GM18861 (cell line): ENCODE results near the gene OR1L4.

Experiments
- ATAC-seq: cut with Tn5 transposase; IDR thresholded peaks from one replicate; pipeline ENCODE4 v1.9.1; 2021; ENCODE audit not compliant: unreplicated experiment

OR1L4 gene, protein sequence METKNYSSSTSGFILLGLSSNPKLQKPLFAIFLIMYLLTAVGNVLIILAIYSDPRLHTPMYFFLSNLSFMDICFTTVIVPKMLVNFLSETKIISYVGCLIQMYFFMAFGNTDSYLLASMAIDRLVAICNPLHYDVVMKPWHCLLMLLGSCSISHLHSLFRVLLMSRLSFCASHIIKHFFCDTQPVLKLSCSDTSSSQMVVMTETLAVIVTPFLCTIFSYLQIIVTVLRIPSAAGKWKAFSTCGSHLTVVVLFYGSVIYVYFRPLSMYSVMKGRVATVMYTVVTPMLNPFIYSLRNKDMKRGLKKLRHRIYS

DNA sequence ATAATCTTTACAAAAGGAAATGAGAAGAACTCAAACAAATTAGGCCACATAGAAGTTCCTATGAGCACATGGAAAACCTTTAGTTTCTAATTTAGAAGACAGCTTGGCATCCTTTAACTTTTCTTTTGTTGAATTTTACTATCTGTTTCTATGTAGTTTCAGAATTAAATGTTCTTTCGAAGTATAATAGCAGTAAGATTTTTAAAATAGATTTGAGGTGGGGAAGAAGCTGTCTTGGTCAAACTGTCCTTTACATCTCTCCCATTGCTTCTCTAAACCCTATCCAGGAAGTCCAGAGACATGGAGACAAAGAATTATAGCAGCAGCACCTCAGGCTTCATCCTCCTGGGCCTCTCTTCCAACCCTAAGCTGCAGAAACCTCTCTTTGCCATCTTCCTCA is at the start of gene OR1L4:
OR1L4 (plus strand) TSS at position 301 of the 400 bp plus-strand sequence; CDS start at position 301, 0 bp downstream.
- no peak for ATAC-seq

DNA sequence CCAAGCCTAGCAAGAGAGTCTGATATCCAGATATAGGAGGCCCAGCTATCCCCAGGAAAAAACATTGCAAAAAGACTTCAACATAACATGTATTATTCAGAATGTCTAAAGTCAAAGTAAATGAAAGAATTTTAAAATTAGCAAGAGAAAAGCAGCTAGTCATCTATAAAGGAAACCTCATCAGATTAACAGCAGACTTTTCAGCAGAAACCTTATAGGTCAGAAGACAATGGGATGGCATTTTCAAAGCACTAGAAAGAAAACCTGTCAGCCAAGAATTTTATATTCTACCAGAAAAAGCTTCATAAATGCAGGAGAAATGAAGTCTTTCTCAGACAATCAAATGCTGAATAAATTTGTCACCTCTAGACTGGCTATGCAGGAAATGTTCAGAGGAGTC is 38.9 kb upstream of the OR1L4 start:
- no peak for ATAC-seq

DNA sequence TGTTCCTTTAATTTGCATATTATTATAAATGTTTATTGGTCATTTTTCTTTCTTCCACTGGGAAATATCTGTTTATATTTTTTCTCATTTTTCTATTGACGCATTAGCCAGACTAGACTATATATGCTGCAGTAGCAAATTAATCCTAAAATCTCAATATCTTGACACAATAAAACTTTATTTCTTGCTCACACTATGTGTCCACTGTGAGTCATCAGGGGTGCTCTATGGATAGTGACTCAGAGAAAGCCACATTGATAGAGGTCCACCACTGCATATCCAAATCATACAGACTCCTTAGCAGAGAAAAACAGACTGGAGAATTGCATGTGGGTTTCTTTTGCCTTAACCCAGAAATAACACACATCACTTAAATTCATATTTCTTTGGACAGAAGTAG is 28.1 kb upstream of the OR1L4 start:
- ATAC-seq, result no peak

DNA sequence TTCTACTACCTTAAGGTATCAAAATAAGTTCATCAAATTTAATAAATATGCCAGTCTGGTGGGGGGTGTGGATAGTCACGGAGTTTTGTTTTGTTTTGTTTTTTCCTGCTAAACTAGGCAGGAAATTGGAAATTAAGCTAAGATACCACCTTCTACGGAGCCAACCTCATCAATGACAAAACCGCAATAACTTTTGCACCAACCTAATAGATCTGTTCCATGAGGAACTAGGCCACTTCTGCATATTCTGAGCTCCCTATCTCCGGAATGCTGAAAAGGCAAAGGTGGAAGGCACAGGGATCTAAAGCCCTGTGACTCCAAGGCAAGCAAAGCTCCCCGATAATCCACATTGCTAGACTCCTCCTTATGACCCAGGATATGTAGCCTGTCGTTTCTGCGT is 5.8 kb upstream of the OR1L4 start:
- ATAC-seq, result no peak

DNA sequence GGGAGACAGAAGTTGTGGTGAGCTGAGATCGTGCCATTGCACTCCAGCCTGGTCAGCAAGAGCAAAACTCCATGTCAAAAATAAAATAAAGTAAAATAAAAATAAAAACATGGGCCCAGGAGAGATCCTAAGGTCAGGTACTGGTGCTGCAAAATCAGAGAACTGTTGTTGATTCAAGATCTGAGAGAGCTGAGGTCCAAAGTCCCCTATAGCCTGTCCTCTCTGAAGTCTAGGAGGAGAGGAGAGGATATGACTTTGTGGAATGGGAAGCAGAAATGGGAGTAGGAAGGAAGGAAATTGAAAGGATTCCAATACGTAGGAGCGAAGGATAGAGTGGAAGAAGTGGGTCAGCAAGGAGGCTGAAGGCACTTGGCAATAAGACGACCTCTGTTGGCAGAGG is 4.6 kb upstream of the OR1L4 start:
- no peak for ATAC-seq

DNA sequence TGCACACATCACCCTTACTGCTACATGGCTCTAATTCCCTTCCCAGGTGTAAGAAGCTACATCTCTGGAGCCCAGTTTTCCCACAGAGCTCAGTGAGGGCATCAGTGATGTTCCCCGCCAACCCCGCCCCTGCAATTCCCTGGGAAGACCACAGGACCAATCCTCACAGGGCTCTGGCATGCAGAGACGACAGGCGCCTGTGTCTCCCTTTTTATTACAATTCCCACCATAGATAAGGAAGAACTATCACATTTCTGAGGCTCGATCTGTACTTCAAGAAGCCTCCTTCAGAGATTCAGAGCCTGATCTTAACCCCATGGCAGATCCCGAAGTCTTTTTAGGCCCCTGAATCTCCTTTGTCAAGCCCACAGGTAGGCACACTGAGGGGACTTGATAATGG is 18.2 kb downstream of the OR1L4 start, which contains the start of gene OR1L6:
OR1L6 (plus strand) TSS at position 301 of the 400 bp plus-strand sequence. CDS start 7,545 bp downstream, outside the sequence.
- ATAC-seq, result no peak

DNA sequence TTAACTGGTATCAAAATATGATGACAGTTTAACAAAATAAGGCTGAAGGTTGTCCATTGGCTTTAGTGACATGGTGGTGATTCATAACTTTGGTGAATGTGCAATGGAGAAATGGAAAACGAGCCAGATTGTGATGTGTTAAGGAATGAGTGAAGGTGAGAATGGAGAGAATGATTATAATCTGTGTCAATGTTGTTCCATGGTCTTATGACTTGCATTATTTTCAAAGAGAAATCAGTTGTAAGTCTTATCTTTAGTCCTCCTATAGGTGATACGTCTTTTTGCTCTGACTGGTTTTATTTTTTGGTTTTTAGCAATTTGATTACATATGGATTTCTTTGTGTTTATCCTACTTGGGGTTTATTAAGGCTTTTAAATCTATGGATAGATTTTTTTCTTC is 31.0 kb downstream of the OR1L4 start:
- ATAC-seq, result no peak

DNA sequence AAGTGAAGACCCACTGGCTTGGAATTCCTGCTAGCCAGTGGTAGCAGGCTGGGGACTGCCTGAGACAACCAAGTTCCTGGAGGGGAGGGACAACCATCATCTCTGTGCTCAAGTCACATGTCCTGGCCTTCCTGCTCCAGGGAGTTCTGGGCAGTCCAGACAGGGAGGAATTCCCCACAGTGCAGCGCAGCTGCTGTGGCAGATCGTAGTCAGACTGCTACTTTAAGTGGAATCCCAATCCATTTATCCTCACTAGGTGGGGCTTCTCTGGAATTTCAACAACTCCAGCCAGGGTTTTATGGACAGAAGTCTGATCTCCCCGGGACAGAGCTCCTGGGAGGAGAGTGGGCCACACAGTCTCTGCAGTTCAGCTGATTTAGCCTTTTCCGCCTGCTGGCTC is 44.0 kb downstream of the OR1L4 start:
- no peak for ATAC-seq
